ENCODE measurements around the gene MDFIC. TPM values are rescaled to one million over a fixed set of nuclear protein-coding genes. Genes with fewer than 3 reads are reported as not detected.

Gene MDFIC
- polyA plus RNA-seq, 1 donor (not counting 4 experiments of a cell fraction or from before 2014, with no cell fraction given) = 8.5 TPM

GRCh38 chr7:114962441-114962840, 40.5 kb downstream of the MDFIC start:
- H3K27me3 ChIP-seq (ENCODE audit: control insufficient read depth, extremely low read depth, insufficient read depth, low read length) = no peaks in the 10 kb centered on the region
- H2AFZ ChIP-seq (ENCODE audit: control insufficient read depth, low read length) = no peak overlapping the region
- H4K20me1 ChIP-seq (ENCODE audit: control insufficient read depth, extremely low read depth, insufficient read depth, low read length) = no peaks in the 10 kb centered on the region
- H3K9me3 ChIP-seq (ENCODE audit: control insufficient read depth, low read depth, low read length) = no peaks in the 10 kb centered on the region
- no peak for TF ChIP-seq CTCF (optimal IDR thresholded peaks at IDR 0.05 in 1 of 3, IDR thresholded peaks at IDR 0.05 in 1 of 3, conservative IDR thresholded peaks at IDR 0.05 in 1 of 3; ENCODE audit: extremely low read depth in 1 of 3, insufficient read depth in 2 of 3, low read length in 3 of 3)
- TF ChIP-seq EZH2 (IDR thresholded peaks at IDR 0.05; ENCODE audit: low read length) = no peak
- no peak overlapping the region for H3K4me3 ChIP-seq (ENCODE audit: control insufficient read depth in 2 of 3, extremely low read depth in 1 of 3, insufficient read depth in 2 of 3, low read depth in 1 of 3, low read length in 3 of 3)
- no peak overlapping the region for H3K4me2 ChIP-seq (ENCODE audit: control insufficient read depth, extremely low read depth, insufficient read depth, low read depth, low read length)
- no peaks in the 10 kb centered on the region for H3K4me1 ChIP-seq (ENCODE audit: control insufficient read depth, extremely low read depth, insufficient read depth, low read length)
- H3K79me2 ChIP-seq (ENCODE audit: control insufficient read depth, insufficient read depth, low read length) = no peaks in the 10 kb centered on the region
- no peak overlapping the region for H3K9ac ChIP-seq (ENCODE audit: control insufficient read depth, extremely low read depth, insufficient read depth, low read length)
- DNase-seq (ENCODE audit: low read depth, low spot score) (no peak), FAIRE-seq (no peak)
- no peak overlapping the region for H3K27ac ChIP-seq (ENCODE audit: control insufficient read depth, insufficient read depth, low read length)
- H3K36me3 ChIP-seq (ENCODE audit: control insufficient read depth in 2 of 2, extremely low read depth in 1 of 2, insufficient read depth in 2 of 2, low read length in 2 of 2) = no peaks in the 10 kb centered on the region
- no peaks in the 10 kb centered on the region for H3K9me1 ChIP-seq (ENCODE audit: control insufficient read depth, extremely low read depth, insufficient read depth, low read length)
- dilution Hi-C loops (cut with MboI; ENCODE audit: extremely low pct_ligation_motif_present, low sequenced_read_pairs) = no loop called here

- H3K4me2 ChIP-seq (ENCODE audit: control insufficient read depth, extremely low read depth, insufficient read depth, low read depth, low read length) = no peak overlapping the region
- no peaks in the 10 kb centered on the region for H4K20me1 ChIP-seq (ENCODE audit: control insufficient read depth, extremely low read depth, insufficient read depth, low read length)
- no peaks in the 10 kb centered on the region for H3K36me3 ChIP-seq (ENCODE audit: control insufficient read depth in 2 of 2, extremely low read depth in 1 of 2, insufficient read depth in 2 of 2, low read length in 2 of 2)
- no peak overlapping the region for H2AFZ ChIP-seq (ENCODE audit: control insufficient read depth, low read length)
- dilution Hi-C loops (cut with MboI; ENCODE audit: extremely low pct_ligation_motif_present, low sequenced_read_pairs) = no loop called here
- H3K27me3 ChIP-seq (ENCODE audit: control insufficient read depth, extremely low read depth, insufficient read depth, low read length) = no peaks in the 10 kb centered on the region
- no peaks in the 10 kb centered on the region for H3K9me3 ChIP-seq (ENCODE audit: control insufficient read depth, low read depth, low read length)
- H3K9ac ChIP-seq (ENCODE audit: control insufficient read depth, extremely low read depth, insufficient read depth, low read length) = no peak overlapping the region
- DNase-seq (ENCODE audit: low read depth, low spot score) (no peak), FAIRE-seq (no peak)
- H3K9me1 ChIP-seq (ENCODE audit: control insufficient read depth, extremely low read depth, insufficient read depth, low read length) = no peaks in the 10 kb centered on the region
- no peak for TF ChIP-seq EZH2 (IDR thresholded peaks at IDR 0.05; ENCODE audit: low read length)
- no peak for TF ChIP-seq CTCF (optimal IDR thresholded peaks at IDR 0.05 in 1 of 3, IDR thresholded peaks at IDR 0.05 in 1 of 3, conservative IDR thresholded peaks at IDR 0.05 in 1 of 3; ENCODE audit: extremely low read depth in 1 of 3, insufficient read depth in 2 of 3, low read length in 3 of 3)
- H3K27ac ChIP-seq (ENCODE audit: control insufficient read depth, insufficient read depth, low read length) = no peak overlapping the region
- no peaks in the 10 kb centered on the region for H3K4me1 ChIP-seq (ENCODE audit: control insufficient read depth, extremely low read depth, insufficient read depth, low read length)
- no peak overlapping the region for H3K4me3 ChIP-seq (ENCODE audit: control insufficient read depth in 2 of 3, extremely low read depth in 1 of 3, insufficient read depth in 2 of 3, low read depth in 1 of 3, low read length in 3 of 3)
- H3K79me2 ChIP-seq (ENCODE audit: control insufficient read depth, insufficient read depth, low read length) = no peaks in the 10 kb centered on the region
Measured at GRCh38 chr7:114966156-114966555, 44.3 kb downstream of the MDFIC start.

Data from keratinocyte (primary cell).